ENCODE results near the gene MCC. TPM values are rescaled to one million over a fixed set of nuclear protein-coding genes. Genes with fewer than 3 reads are reported as not detected.

MCC gene
- total RNA-seq, 2 experiments from 2014 or later = 2.9 to 3.3 TPM

DNA sequence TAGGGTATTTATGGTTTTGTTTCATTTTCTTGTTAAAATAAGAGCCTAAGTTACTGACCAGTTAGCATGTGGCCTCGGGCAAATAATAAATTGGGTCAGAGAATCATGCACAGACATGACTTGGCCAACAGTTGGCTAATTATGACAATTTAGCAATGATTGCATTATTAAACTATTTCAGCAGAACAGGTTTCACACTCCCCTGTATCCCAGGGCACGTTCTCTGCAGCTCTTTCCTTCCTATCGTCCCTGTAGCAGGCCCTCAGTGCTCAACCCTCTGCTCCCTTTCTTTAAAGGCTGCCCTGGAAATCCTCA is 221.4 kb downstream of the MCC start:
- Mint-ChIP-seq H3K27me3 (no peaks in the 10 kb centered on the region), H3K36me3 (ENCODE audit: low read depth) (no peaks in the 10 kb centered on the region), H3K9me3 (no peaks in the 10 kb centered on the region), H3K4me1 (peaks cover 6% of the 10 kb centered on the region), H3K27ac (no peak overlapping the region), H3K4me3 (no peak overlapping the region)
- no peak for DNase-seq
- CTCF ChIA-PET = no interaction called here
- POLR2A ChIA-PET = no interaction called here

DNA sequence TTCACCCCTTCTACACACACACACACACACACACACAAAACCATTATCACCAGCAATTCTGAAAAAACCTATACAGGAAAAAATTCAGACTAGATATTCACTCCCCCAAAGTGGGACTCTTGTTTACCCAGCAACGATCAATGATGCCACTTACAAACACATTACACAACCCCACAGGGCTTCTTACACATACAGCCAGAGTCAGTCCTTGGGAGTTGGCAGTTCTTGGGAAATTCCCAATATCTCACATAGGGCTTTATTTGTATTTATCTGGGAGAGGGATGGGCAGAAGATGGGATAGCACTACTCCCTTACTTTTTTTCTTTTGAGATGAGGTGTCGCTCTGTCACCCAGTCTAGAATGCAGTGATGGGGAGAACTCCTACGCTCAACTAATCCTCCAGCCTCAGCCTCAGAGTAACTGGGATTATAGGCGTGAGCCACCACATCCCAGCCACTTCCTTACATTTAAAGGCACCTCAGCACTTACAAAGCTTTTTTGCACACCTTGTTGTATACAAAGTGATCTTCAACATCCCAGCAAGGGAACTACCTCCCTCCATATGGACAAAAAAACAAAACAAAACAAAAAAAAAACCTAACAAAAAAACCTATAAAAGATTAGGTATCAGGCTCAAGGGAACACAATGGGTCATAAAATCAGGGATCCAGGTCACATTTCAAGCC is 221.9 kb downstream of the MCC start:
- no peak for DNase-seq
- Mint-ChIP-seq H3K36me3 (ENCODE audit: low read depth) (no peaks in the 10 kb centered on the region), H3K4me3 (no peak overlapping the region), H3K27ac (no peak overlapping the region), H3K9me3 (no peaks in the 10 kb centered on the region), H3K27me3 (no peaks in the 10 kb centered on the region), H3K4me1 (peaks cover 6% of the 10 kb centered on the region)
- CTCF ChIA-PET = no interaction called here
- POLR2A ChIA-PET = no interaction called here

DNA sequence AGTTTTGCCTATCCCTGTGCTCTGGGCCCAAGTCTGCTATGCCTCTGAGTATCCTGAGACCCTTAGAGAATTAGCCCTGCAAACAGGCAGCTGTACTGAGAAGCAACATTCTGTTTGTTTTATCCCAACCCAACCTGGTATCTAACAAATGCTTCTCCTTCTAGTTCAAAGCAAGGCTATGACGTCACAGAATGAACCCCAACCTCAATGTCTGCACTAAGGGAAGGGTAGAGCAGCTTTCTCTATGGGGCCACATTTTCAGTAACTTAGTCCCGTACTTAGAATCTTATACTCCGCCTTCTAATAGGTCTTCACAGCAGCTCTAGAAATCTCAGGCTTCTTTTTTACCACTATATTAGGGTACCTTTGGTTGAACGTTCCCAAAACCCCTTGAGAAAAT is 223.1 kb downstream of the MCC start:
- H3K4me1 Mint-ChIP-seq = peaks cover 6% of the 10 kb centered on the region
- no peaks in the 10 kb centered on the region for H3K36me3 Mint-ChIP-seq (ENCODE audit: low read depth)
- H3K4me3 Mint-ChIP-seq = no peak overlapping the region
- no peak for DNase-seq
- POLR2A ChIA-PET = no interaction called here
- H3K27ac Mint-ChIP-seq = no peak overlapping the region
- H3K9me3 Mint-ChIP-seq = no peaks in the 10 kb centered on the region
- H3K27me3 Mint-ChIP-seq = no peaks in the 10 kb centered on the region
- CTCF ChIA-PET = no interaction called here

DNA sequence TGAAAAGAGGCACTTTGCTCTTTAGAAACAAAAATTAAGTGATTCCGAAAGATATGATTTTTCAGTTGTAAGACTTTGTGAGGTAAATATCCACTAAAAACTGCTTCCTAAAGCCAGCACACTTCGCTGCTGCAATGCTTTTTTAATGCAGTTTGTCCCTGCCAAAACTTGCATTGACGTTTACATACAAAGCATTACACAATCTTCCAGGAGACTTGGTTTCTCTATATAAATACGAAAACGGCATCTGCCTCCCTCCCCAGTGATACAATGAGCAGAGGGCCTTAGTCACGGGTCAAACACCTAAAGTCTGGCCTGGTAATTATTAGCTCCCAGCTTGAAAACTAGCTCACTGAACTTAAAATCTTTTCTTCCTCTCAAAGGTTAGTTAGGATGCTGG is 224.2 kb downstream of the MCC start:
- H3K4me3 Mint-ChIP-seq = no peak overlapping the region
- peaks cover 4% of the 10 kb centered on the region for H3K27me3 Mint-ChIP-seq
- no peak for DNase-seq
- ChIA-PET POLR2A (no interaction called here), CTCF (interaction anchor here (0.6 to 1.0 kb wide), 2 partner anchors 91 to 167 kb away, joined by 3 to 4 read pairs; no protein-coding TSS in a partner anchor)
- H3K36me3 Mint-ChIP-seq (ENCODE audit: low read depth) = no peaks in the 10 kb centered on the region
- H3K27ac Mint-ChIP-seq = no peak overlapping the region
- H3K4me1 Mint-ChIP-seq = no peaks in the 10 kb centered on the region
- no peaks in the 10 kb centered on the region for H3K9me3 Mint-ChIP-seq

DNA sequence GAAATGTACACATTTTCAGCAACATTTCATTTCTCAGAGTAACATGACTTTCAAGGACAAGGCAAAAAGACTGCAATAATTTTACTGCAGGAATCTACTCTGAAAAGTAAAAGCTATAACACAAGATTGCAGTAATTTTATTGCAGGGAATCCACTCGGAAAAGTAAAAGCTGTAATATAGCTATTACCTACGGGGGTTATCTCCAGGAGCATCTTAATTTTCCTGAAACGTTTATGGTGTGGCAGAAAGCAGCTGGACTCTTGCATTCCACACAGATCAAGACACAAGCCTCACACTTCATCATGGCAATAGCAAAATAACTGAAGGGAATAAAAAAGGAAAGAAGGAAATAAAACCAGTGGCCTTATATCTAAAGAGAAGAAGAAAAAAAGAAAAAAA is 224.7 kb downstream of the MCC start:
- no peak for DNase-seq
- peaks cover 5% of the 10 kb centered on the region for H3K27me3 Mint-ChIP-seq
- no peak overlapping the region for H3K4me3 Mint-ChIP-seq
- no peak overlapping the region for H3K27ac Mint-ChIP-seq
- ChIA-PET CTCF (no interaction called here), POLR2A (no interaction called here)
- no peaks in the 10 kb centered on the region for H3K36me3 Mint-ChIP-seq (ENCODE audit: low read depth)
- no peaks in the 10 kb centered on the region for H3K4me1 Mint-ChIP-seq
- no peaks in the 10 kb centered on the region for H3K9me3 Mint-ChIP-seq

DNA sequence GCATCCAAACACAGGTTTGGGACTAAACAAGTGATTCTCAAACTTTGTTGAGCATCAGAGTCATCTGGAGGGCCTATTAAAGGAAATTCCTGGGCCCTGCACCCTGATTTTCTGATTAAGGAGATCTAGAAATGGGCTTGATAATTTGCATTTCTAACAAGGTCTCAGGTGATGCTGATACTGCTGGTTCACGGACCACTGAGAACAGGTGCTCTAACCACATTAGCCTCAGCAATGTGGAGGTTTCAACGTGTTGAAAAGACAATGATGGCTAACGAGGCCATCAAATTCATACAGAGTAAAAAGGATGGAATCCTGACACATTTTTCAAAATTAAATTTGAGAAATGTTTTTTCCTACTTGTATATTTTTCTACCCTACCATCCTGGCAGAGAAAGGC is 225.6 kb downstream of the MCC start:
- Mint-ChIP-seq H3K4me1 (no peaks in the 10 kb centered on the region), H3K27ac (no peak overlapping the region), H3K36me3 (ENCODE audit: low read depth) (no peaks in the 10 kb centered on the region), H3K27me3 (peaks cover 9% of the 10 kb centered on the region), H3K4me3 (no peak overlapping the region), H3K9me3 (no peaks in the 10 kb centered on the region)
- no peak for DNase-seq
- POLR2A ChIA-PET = no interaction called here
- CTCF ChIA-PET = interaction anchor here (0.7 kb wide), 1 partner anchor 13 kb away, joined by 3 read pairs; no protein-coding TSS in a partner anchor

DNA sequence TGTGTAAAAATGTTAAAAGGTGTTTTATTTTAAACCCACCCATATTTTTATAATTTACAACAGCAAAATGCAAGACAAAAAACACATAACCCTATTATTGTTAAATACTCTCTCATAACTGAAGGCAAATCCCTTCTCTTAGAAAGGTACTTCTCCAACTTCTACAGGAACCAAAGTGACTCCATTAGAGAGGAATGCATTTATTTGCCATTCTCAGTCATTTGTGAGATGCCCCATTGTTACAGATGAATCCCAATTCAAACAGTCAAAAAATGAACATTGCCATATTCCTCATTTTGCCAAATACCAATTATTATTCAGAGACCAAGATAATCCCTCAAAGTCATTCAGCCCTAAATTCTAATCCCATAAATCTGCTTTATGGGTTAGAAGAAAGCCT is 229.2 kb downstream of the MCC start:
- ChIA-PET CTCF (no interaction called here), POLR2A (no interaction called here)
- H3K4me1 Mint-ChIP-seq = no peaks in the 10 kb centered on the region
- H3K9me3 Mint-ChIP-seq = no peaks in the 10 kb centered on the region
- peaks cover 18% of the 10 kb centered on the region for H3K27me3 Mint-ChIP-seq
- no peak overlapping the region for H3K27ac Mint-ChIP-seq
- H3K36me3 Mint-ChIP-seq (ENCODE audit: low read depth) = no peaks in the 10 kb centered on the region
- no peak for DNase-seq
- no peak overlapping the region for H3K4me3 Mint-ChIP-seq

DNA sequence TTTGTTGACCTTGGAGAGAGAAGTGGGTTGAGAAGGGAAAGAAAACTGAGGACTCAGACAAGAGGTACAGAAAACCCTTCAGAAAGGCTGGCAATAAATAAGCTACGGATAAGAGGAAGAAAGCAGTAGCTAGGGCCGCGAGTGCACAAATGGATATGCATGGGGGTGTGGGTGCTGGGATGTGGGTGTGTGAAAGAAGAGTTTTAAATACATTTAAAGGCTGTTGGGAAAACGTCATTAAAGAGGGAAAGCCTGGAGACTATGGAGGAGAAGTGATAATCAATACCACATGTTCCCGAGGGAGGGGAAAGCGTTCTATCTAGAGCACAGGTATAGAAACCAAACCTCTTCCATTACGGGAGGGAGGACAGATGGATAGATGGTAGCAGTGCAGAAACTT is 230.7 kb downstream of the MCC start:
- CTCF ChIA-PET = interaction anchor here (0.9 kb wide), 1 partner anchor 11 kb away, joined by 3 read pairs; no protein-coding TSS in a partner anchor
- no peak overlapping the region for H3K27ac Mint-ChIP-seq
- POLR2A ChIA-PET = no interaction called here
- H3K36me3 Mint-ChIP-seq (ENCODE audit: low read depth) = no peaks in the 10 kb centered on the region
- no peaks in the 10 kb centered on the region for H3K9me3 Mint-ChIP-seq
- DNase-seq = no peak
- no peak overlapping the region for H3K4me3 Mint-ChIP-seq
- peaks cover 23% of the 10 kb centered on the region for H3K27me3 Mint-ChIP-seq
- peaks cover 3% of the 10 kb centered on the region for H3K4me1 Mint-ChIP-seq

DNA sequence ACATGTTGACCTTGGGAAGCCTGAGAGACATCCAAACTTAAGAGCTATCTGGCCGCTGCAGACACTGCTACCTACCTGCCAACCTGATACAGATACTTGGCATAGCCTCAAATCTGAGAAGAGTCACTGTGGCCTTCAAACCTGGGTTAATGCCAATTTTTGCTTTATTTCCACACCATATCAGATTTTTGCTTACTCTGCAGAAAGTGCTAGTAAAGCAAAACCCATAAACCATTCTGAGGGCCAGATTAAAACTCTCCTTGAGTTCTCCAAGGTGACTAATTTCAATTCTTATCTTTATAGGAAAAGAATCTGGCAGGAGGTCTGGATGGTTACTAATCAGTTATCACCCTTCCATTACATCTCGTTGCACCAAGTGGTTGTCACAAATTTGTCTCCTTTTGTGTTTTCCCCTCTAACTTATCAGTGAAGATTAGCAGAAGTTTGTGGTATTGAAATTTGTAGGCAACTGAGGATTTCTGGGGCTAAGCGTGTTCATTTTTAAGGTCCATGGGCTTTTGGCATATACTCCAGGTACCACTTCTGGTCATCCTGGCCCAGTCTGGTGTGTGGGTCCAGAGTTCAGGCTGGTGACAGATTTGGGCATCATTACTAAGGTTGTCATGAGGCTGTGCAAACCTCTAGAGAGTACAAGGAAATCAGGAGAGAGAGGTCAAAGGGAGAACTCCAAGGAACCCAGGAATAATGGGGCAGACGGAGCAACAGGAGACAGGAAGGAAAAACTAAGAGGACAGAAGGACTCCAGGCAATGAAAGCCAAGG is 231.4 kb downstream of the MCC start:
- H3K9me3 Mint-ChIP-seq = no peaks in the 10 kb centered on the region
- POLR2A ChIA-PET = no interaction called here
- H3K4me1 Mint-ChIP-seq = peaks cover 3% of the 10 kb centered on the region
- peaks cover 23% of the 10 kb centered on the region for H3K27me3 Mint-ChIP-seq
- H3K27ac Mint-ChIP-seq = no peak overlapping the region
- no peaks in the 10 kb centered on the region for H3K36me3 Mint-ChIP-seq (ENCODE audit: low read depth)
- CTCF ChIA-PET = interaction anchor here (0.9 kb wide), 1 partner anchor 12 kb away, joined by 3 read pairs; no protein-coding TSS in a partner anchor
- no peak for DNase-seq
- H3K4me3 Mint-ChIP-seq = no peak overlapping the region

DNA sequence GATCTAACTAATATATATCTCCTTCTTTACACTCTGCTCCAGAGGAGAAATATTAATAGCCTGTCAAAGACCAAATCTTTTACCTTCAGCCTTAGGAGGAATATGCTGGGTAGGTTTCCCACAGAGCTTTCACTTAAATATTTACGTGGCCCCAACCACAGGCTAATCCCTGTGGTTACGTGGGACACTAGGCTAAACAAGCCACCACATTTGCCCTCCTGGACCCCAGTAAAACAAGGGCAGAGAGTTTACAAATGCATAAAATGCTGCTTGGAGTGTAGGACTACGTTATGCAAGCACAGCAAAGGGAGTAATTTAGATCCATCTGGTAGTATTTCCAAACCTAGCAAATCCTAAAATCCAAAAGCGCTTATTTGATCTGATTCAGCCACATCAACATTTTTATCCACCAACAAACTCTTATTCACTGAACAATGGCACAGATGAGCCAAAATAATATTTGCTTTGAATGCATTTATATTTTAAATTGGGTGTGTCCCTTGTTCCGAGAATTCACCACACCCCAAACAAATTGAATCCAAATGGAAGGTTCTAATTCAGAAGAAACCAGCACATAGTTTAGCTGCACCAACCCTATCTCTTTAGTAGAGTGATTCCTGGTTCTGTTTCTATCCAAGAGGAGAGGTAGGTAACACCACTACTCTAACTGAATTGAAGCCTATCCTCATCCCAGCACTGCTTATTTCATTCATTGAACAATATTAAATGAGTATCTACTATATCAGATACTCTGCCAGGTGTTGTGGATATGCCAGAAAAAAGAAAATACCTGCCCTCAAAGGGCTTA is 232.5 kb downstream of the MCC start:
- Mint-ChIP-seq H3K36me3 (ENCODE audit: low read depth) (no peaks in the 10 kb centered on the region), H3K27me3 (peaks cover 26% of the 10 kb centered on the region), H3K27ac (no peak overlapping the region), H3K9me3 (no peaks in the 10 kb centered on the region), H3K4me3 (no peak overlapping the region), H3K4me1 (peaks cover 3% of the 10 kb centered on the region)
- DNase-seq = no peak
- POLR2A ChIA-PET = no interaction called here
- CTCF ChIA-PET = no interaction called here

DNA sequence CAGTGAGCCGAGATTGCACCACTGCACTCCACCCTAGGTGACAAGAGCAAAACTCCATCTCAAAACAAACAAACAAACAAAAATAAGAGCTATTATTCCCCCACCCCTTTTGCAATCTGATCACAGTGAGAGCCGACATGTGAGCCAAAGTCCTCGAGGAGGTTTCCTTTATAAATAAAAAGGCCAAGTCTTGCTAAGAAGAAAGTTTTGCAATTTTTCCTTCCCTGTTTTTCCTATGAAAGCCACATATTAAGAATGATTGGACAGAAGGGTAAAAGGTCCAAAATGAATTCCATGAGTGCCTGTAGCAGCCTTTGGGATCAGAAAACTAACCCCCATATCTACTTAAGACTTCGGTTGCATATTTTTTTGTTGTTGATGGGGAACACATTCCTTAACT is 233.1 kb downstream of the MCC start:
- H3K4me3 Mint-ChIP-seq = no peak overlapping the region
- CTCF ChIA-PET = no interaction called here
- no peaks in the 10 kb centered on the region for H3K9me3 Mint-ChIP-seq
- H3K4me1 Mint-ChIP-seq = peaks cover 3% of the 10 kb centered on the region
- H3K27me3 Mint-ChIP-seq = peaks cover 26% of the 10 kb centered on the region
- DNase-seq = no peak
- no peak overlapping the region for H3K27ac Mint-ChIP-seq
- no peaks in the 10 kb centered on the region for H3K36me3 Mint-ChIP-seq (ENCODE audit: low read depth)
- POLR2A ChIA-PET = no interaction called here

DNA sequence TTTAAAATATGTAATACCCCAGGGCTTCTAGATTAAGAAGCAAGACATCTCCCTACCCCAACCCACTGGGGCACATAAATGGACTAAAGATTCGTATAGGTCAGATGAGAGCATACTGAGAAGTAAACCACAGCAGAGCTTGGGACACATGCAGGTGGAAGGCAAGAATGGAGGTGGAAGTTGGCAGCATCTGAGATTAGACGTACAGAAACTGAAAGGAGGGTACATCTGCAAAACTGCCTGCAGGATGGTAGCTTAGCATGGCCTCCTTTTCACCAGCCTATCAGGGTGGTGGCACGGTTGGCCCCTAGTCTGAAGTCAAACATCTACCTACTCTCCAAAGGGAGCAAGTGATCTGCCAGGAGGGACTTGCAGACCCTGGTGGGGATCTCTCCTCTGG is 235.2 kb downstream of the MCC start:
- CTCF ChIA-PET = no interaction called here
- Mint-ChIP-seq H3K36me3 (ENCODE audit: low read depth) (no peaks in the 10 kb centered on the region), H3K9me3 (no peaks in the 10 kb centered on the region), H3K27ac (no peak overlapping the region), H3K4me3 (no peak overlapping the region), H3K4me1 (peaks cover 3% of the 10 kb centered on the region), H3K27me3 (peaks cover 21% of the 10 kb centered on the region)
- POLR2A ChIA-PET = no interaction called here
- no peak for DNase-seq

DNA sequence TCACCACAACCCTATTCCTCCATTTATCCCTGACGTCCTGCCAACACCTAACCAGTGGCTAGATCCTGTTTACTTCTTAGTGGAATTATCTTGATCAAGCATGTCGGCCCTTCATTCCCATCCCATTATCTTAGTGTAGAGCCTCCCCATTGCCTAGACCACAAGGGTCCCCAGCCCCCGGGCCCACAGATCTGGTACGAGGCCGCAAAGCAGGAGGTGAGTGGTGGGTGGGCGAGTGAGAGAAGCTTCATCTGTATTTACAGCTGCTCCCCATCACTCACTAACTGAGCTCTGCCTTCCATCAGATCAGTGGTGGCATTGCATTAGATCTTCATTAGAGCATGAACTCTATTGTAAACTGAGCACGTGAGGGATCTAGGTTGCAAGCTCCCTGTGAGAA is 236.2 kb downstream of the MCC start:
- H3K9me3 Mint-ChIP-seq = no peaks in the 10 kb centered on the region
- ChIA-PET CTCF (no interaction called here), POLR2A (no interaction called here)
- H3K27ac Mint-ChIP-seq = no peak overlapping the region
- H3K36me3 Mint-ChIP-seq (ENCODE audit: low read depth) = no peaks in the 10 kb centered on the region
- H3K27me3 Mint-ChIP-seq = peaks cover 22% of the 10 kb centered on the region
- no peak for DNase-seq
- H3K4me1 Mint-ChIP-seq = peaks cover 3% of the 10 kb centered on the region
- no peak overlapping the region for H3K4me3 Mint-ChIP-seq

All from activated CD4-positive, alpha-beta T cell treated with anti-CD3 and anti-CD28 coated beads, Interleukin-2, amount 10 ng/mL, durations not matched to agents 7 days and 5 days (primary cell).